HG03575 (cell line): ENCODE data around the gene NDC1.
"Not testable (repeated sequence)": the region's sequence is repeated elsewhere in the genome, so short reads cannot be mapped to it uniquely, and the experiment has no call there.

Experiments used
- ATAC-seq: cut with Tn5 transposase; IDR thresholded peaks from one replicate; pipeline ENCODE4 v1.9.1; 2021; ENCODE audit not compliant: unreplicated experiment, insufficient number of reproducible peaks, low FRiP score; ENCODE audit errors: extremely low read depth

Gene NDC1

DNA sequence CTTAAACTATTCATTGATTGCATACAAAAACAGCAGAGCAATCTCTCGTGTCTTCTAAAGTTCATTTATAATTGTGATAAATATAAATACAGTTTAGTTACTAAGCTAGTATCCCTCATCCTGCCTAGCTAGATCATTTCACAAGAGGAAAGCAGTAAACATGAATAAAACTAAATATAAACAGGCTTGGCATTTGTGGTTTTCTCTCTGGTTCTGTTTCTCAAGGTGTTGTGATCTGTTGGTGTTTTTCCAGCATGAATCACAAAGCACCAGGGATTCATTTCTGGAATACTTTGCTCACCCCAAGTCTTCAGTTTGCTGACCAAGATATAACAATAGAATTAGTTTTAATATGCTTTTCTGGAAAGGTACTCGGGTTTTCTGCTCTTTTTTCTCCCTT lies 66.4 kb downstream of the NDC1 start:
- no peak for ATAC-seq

- ATAC-seq, result no peak
These were observed 68.3 kb downstream of the NDC1 start for GRCh38 chr1:53769780-53770179.

DNA sequence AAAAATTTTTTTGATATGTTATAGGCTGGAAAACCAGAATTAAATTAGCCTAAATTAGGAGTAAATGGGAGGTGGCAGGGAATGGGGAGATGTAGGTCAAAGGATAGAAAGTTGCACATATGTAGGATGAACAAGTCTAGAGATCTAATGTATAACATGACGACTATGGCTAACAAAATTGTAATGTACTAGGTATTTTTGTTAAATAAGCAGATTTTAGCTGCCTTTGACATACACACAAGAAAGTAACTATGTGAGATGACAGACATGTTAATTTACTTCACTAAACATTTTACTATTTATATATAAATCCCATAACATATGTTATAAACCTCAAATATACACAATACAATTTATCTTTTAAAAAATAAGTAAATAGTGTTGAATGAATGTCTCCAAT lies 68.9 kb downstream of the NDC1 start:
- ATAC-seq, result no peak

- ATAC-seq, result no peak
These were observed 71.2 kb downstream of the NDC1 start for GRCh38 chr1:53766831-53767405.

- no peak for ATAC-seq
These were observed 71.8 kb downstream of the NDC1 start for GRCh38 chr1:53766194-53766742.

DNA sequence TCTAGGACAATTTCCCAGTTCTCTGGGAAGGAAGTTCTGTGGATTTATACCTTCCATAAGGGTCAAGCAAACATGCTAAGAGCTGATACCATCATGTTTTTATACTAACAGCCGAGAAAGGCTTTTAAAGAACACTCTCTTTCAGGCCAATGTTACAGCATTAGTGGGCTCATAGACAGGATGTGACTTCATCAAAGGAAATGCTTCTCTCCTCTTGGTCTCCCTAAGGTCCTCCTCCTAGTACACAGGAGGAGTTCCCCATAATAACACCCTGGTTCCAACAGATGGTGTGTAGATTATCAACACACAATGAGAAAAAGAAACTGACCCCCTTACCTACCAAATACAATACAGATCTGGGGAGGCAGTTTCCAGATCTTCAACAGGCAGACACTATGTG lies 72.4 kb downstream of the NDC1 start:
- no peak for ATAC-seq

DNA sequence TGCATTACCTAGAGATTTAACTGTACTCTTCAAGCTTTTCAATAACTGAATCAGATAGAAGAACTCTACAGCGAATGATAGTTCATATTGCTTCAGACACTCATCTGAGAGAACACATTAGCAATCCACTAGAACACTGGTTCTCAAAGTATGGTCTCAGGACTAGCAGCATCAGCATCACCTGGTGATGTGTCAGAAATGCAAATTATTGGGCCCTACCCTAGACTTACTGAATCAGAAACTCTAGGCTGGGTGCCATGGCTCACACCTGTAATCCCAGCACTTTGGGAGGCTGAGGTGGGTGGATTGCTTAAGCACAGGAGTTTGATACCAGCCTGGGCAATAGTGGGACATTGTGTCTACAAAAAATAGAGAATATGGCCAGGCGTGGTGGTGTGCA lies 74.2 kb downstream of the NDC1 start:
- ATAC-seq, result no peak

DNA sequence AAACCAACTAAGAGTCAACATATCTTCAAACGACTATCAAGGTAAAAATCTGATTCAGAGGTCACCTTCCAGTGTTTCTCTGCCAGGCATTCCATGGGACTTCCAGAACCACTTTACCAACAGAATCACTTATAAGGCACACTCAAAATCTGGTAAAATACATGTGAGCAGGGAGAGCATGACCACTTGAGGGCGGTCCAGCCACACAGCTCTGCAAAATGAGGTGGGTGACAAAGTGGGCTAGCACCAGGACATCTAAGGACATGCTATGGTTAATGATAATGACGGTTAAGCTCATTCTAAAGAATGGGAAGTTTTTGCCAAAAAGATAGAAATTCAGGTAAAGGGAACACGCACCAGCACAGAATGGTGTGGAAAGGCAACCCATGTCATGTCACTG lies 74.6 kb downstream of the NDC1 start:
- no peak for ATAC-seq

GRCh38 chr1:53760497-53760896 lies 77.6 kb downstream of the NDC1 start:
- ATAC-seq, result not testable (repeated sequence)

DNA sequence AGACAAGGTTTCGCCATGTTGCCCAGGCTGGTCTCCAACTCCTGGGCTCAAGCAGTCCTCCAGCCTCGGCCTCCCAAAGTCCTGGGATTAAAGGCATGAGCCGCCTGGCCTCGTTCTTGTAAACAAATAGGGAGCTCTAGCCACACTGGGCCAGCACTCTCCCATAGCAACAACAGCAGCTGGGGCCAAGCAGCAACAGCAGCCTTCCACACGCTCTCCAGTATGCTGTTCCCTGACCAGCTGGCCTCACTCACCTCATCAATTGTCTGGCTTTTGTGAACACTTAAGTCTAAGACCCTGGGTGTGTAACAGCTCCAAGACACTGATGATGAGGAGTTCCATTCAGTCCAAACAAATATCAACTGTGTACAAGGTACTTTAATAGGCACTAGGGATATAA lies 82.2 kb downstream of the NDC1 start:
- ATAC-seq, result no peak

DNA sequence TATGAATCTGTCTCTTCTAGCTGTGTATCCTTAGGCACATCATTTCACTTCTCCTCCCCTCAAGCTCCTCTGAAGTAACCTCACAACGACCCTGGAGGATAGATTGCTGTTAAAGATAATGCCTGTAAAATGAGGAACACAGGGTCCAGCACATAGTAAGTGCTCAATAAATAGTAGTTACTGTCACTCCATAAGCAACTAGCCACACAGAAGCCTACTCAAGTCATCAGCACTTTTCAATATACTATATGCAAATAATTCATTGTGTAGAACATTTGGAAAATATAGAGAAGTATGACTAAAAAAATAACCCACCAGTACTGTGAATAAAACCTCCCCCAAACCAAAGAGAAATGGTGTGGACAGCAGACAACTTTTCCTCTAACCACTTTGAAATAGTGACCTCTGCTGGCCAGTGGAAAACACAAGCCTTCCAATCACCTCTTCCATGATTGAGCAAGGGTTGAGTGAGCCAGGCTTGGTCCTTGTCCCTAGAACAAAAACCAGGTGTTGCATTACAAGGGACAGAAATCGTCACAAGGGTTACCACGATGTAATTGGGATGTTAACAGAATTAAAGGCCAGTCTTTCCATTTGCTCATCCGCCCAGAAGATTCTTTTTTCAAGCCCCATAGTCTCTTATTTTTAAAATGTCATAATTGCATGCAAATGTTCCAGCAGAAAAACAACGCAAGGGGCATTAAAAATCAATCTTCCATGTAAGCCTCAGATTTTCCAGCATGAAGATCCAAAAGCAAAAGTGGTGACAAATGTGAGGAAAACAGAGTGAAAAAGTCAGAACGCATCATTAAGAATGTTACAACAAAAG lies 83.4 kb downstream of the NDC1 start:
- no peak for ATAC-seq

- no peak for ATAC-seq
These were observed 85.8 kb downstream of the NDC1 start for GRCh38 chr1:53752281-53752680.

DNA sequence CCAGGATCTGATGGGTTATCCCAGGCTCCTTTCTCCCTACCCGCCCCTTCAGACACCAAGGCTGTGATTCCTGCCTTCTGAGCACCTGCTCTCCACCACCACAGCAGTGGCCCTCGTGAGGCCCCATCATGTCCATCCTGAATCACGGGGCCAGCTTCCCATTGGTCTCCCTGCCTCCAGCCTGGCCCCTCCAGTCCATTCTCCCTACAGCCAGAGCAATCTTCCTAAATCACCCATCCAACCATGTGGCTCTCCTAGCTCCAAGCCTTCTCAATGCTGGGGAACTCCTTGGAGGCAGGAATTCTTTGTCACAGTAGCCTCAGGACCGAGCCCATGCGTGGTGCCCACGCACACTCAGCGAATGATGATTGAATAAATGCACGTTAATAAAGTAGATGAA lies 90.3 kb downstream of the NDC1 start:
- no peak for ATAC-seq

- ATAC-seq, result no peak
These were observed 97.4 kb downstream of the NDC1 start for GRCh38 chr1:53740621-53741105.

GRCh38 chr1:53739109-53739681 lies 98.9 kb downstream of the NDC1 start, which contains the start of gene GLIS1:
Gene GLIS1, minus strand, starts transcription at chr1:53739164. Its CDS starts 1,100 bp downstream, at chr1:53738064.
- ATAC-seq, result no peak

DNA sequence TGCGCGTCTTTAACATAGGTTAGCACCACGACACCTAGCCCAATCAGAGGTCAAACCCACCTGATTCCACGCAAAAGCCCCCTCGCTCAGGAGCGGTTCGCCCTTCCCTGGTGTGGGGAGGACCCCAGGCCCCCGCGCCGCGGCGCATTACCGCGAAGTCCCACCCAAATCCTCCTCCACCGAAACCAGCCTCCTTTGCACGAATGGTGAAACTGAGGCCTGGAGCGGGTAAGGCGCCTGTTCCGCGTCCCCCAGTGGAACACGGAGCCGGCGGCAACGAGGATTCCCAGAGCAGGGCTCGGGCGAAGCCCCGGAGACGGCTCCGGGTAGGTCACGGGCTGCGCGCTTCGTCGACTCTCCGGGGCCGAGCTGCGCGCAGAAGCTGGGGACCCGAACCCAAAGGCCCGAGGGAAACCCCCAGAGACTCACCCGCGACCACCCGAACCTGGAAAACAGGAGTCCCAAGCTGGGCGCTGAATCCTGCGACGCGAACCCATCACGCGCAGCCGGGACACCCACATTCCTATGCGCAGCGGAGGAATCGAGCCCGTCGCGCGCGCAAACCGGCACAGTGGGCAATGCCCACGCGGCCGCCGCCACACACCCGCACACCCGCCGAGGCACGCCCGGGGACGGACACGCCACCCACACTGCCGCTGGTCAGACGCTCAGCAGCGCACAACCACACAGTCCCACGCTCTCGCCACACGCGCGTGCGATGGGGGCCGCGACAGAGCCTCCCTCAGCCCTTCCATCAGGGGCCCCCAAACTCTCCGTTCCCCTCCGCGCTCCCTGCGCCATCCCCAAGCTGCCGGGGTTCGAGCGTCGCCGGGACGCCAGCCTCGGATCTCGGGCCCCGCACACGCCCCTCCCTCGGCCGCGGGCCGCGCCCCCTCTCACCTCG lies 99.6 kb downstream of the NDC1 start:
- ATAC-seq, result no peak

DNA sequence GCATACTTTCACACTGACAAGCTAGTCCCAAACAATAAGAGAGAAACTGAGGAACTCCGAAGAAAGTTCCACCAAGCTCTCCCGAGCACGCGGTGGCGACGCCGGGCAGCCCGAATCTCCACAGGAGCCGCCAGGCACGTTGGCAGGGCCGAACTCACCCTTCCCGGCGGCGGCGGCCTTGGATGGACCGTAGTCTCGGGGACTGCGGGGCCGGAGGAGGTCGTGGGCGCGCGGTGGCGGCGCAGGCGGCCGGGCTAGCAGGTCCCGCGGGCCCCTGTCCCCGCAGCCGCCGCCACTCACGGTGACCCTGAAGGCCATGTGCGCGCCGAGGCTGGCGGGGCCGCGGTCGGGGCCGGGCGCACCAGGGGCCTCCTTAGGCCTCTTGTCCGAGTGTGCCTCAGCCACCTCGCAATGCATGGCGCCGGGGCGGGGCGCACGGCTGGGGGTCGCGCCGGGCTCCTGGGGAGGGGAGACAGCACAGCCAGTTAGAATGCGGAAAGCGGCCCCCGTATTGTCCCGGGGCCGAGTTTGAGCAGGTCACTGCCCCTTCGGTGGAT lies 100.4 kb downstream of the NDC1 start:
- ATAC-seq, result no peak

DNA sequence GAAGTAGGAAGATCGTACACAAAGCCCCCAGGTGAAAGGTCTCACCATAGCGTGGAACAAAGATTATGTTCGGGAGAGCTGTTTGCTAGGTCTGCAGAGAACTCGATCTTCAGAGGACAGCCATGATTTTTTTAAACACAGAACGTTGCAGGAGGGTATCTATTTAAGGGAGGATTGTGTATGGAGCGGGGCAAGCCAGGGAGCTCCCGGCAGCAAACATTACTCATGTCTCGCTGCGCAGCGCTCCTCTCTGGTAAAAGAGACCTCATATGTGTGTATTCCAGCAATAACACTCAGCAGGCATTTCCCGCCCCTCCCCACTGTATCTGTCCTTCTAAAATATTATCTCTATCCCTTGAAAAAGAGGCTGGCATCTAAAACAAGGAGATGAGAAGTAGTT lies 101.8 kb downstream of the NDC1 start:
- ATAC-seq, result no peak

DNA sequence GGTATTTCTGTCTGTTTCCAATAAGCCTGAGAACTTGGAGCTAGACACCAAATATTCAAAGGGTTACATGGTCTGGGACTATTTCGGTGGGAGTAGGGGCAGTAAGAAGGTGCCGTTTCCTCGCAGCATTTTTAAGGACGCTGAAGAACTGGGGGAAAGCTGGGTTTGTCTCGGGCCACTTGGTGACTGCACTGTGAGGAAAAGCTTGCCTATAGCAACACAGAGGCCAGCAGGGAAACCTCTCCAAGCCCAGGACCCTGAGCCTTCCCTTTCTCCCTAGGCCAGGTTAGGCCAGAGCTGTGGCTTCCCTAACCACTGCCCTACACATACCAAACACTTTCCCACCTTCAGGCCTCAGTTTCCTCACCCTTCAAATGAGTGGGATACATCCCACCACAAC lies 102.4 kb downstream of the NDC1 start:
- ATAC-seq, result no peak
